Middle frontal gyrus (tissue), 1 donor: ENCODE results near the gene SAPCD1.

Source experiments
- DNase-seq: peaks from one replicate; pipeline ENCODE4 v3.0.0-alpha.2; 2015; ENCODE audit warnings: low spot score; ENCODE audit errors: extremely low spot score

Gene SAPCD1

DNA sequence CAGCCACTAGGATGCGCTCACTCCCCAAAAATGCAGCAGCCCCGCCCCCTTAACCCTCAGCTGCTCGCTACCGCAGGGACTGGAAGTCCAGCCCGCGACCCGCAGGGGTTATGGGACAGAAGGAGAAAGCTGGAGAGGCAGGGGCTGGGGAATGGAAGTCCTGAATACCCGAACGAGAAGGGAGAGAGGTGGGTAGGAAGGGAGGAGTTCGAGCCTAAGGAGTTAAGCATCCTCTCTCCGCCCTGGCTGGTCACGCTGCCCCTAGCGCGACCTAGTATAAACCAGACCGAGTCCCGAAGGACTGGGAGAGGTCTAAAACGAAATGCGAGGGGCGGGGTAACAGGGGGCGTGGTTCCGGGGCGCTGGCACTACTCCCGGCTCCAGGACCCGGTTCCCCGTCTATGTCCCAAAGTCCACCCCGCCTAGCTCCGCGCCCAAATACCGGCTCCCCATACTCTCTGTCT, 32.9 kb upstream of the SAPCD1 start:
- no peak for DNase-seq

GRCh38 chr6:31729979-31730630, 32.4 kb upstream of the SAPCD1 start:
- DNase-seq, result no peak

GRCh38 chr6:31730631-31731086, 31.8 kb upstream of the SAPCD1 start:
- DNase-seq, result no peak

- no peak for DNase-seq
Observed at GRCh38 chr6:31732029-31732428, 30.4 kb upstream of the SAPCD1 start.

- DNase-seq, result no peak
Observed at GRCh38 chr6:31733734-31734133, 28.7 kb upstream of the SAPCD1 start.

- no peak for DNase-seq
Observed at GRCh38 chr6:31734247-31734820, 28.1 kb upstream of the SAPCD1 start.

DNA sequence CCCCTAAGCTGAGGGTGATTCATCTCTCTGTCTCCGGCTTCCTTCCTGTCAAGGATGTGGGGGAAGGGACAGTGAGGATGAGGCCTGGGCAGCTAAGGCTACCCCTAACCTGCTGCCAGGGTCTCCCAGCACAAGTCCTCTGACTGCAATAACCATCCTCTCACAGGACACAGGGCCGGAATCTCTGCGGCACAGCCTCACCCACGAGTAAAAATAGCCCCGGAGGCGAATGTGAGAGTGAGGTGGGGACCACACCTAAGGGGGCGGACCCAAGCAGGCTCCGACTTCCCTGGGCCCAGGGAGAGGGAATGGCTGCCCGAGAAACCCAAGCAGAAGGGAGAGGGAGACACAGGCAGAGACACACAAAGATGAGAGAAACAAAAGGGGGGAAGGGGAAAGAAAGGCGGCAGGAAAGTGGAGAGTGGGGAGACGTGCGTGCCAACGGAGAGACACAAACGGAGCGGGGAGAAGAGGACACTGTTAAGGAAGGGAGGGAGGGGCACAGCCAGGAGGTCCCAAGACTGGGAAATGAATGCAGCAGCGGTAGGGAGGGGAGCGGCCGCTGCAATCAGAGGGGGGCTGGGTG, 27.5 kb upstream of the SAPCD1 start:
- no peak for DNase-seq

GRCh38 chr6:31736021-31736767, 26.3 kb upstream of the SAPCD1 start, which contains the start of gene CLIC1:
Gene CLIC1, minus strand, starts transcription at chr6:31736530. Its CDS starts 230 bp downstream, at chr6:31736300.
- DNase-seq, result no peak

- DNase-seq, result no peak
Observed at GRCh38 chr6:31736768-31737314, 25.6 kb upstream of the SAPCD1 start.

DNA sequence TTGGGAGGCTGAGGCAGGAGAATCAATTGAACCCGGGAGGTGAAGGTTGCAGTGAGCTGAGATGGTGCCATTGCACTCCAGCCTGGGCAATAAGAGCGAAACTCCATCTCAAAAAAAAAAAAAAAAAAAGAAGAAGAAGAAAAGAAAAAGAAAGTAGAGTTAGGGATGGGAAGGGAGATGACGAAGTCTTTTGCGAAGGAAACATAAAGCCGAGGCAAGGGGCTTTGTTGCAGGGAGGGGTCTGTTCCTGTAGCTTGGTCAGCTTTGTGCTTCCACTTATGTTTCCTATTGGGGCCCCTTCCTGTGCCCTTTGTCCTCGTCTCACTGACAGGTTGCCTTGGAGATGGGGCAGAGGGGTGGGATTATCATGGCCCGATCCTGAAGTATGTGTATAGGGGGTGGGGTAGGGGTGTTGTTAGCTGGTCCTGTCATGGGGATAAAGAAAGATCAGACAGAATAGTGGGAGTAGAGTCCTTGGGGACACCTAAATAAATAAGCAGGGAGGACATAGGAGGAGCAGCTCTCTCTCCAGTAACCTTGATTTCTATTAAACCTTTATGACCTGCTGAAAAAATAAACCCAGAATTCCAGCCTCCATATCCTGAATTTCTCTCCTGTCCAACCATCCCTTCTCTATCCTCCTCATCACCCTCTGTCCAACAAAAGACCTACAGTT, 25.0 kb upstream of the SAPCD1 start:
- no peak for DNase-seq

DNA sequence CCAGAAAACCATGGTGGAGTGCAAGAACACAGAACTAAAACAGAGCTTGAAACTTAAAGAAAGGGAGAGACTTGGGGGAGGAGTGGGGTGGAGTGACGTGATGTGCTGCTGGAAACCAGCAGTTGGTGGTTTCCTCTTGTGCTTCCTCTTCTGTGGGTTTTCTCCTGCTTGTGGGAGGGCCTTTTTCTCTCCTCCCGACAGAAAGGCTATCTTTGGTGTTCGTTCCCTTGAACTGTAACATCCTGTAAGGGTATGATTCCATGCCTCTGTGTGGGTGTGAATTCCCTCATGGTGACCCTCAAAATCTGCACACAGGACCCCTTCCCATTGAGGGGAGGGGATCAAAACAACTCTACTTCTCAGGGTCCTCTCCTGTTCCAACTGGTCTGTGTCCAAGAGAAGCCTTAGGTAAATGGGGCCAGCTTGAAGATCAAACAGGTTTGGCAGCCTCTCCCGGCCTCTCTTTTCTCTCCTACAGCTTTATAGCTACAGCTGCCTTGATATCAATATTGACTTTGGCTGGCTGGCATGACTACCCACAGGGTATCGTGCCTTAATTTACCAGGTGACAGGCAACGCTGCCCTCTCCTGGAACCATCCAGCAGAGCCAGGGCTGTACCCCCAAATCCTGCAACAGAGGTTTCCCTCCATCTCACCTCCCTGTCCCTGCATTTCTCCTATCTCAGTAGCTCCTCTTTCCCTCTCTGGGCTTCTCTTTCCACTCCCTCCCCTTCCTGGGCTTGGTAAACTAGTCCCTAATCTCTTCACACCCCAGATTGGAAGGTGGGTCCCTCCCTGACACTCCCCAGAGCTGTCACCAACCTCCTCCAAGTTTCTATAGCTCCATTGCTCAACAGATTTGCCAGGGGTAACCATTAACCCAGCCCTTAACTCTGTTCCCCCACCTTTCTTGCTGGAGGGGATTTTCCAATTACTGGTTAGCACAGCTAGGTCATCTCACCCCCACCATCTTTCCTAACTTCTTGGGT, 24.2 kb upstream of the SAPCD1 start:
- DNase-seq, result no peak

DNA sequence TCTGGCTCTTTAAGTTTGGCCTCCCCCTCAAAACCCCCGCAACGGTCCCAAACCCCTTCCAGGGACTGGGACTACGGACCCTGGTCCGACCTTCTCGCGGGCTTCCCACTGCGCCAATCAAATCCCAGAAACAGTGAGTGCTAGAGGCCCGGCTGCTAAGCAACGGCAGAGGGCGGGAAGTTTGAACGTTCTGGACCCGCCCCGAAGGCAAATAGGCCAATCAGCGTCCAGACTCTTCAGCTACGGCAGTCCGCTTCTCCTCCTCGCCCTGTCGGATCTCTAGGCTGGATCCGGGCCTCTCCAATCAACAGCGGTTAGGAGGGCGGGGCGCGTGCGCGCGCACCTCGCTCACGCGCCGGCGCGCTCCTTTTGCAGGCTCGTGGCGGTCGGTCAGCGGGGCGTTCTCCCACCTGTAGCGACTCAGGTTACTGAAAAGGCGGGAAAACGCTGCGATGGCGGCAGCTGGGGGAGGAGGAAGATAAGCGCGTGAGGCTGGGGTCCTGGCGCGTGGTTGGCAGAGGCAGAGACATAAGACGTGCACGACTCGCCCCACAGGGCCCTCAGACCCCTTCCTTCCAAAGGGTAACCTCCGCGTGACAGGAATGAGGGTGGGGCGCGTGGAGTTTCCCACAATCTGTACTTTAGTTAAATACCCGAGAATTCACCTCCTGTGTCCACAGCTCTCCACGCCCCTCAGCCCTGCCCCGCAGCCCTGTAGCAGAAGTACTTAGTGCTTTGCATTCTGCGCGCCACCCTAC, 22.6 kb upstream of the SAPCD1 start, which contains the start of gene MSH5:
Gene MSH5, plus strand, starts transcription at position 367 of the 758 bp plus-strand sequence. CDS start 462 bp downstream, outside the sequence.
- peak; percentile 99 for DNase-seq

- no peak for DNase-seq
Observed at GRCh38 chr6:31740397-31741223, 21.8 kb upstream of the SAPCD1 start.

GRCh38 chr6:31741815-31742214, 20.6 kb upstream of the SAPCD1 start:
- DNase-seq, result no peak

DNA sequence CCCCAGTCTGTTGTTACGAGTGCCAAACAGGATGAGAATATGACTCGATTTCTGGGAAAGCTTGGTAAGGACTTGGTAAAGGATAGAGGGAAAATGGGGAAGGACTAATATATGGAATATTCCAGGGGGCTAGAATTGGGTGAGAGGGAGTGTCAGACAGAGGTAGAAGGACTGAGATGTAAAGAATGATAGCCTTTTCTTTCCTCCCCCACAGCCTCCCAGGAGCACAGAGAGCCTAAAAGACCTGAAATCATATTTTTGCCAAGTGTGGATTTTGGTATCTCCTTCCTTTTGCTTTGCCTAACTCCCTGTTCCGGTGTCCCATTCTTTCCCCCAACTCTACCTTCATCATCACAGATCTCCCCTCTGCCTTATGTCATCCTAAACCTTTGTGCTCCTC, 19.6 kb upstream of the SAPCD1 start:
- DNase-seq, result no peak

DNA sequence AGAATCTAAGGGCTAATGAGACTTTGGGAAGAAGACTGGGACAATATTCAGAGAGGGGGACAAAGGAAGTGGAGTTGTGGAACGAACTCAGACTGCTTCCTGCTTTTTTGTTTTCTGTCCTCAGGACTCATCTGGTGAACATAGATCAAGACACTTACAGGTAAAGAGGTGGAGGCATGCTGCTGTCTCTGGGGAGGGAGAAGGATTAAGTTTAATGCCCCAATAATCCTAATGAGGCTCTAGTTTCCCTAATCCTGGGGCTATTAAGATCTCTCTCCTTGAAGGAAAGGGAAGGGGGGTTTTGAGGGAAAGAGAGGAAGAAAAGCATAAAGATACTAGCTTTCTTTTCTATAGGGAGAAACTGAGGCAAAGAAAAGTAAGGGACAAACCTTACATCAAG, 18.0 kb upstream of the SAPCD1 start:
- no peak for DNase-seq

- no peak for DNase-seq
Observed at GRCh38 chr6:31749301-31750036, 13.0 kb upstream of the SAPCD1 start.
